Measurements from ENCODE around the gene ANXA4.

Gene ANXA4

GRCh38 chr2:69741575-69742321 lies at the start of gene ANXA4:
TSS of gene ANXA4 (plus strand) at chr2:69742134. CDS start at chr2:69781566, 39,432 bp downstream.
- DNase-seq (ENCODE audit: low read depth in 2 of 2) = peak; percentile 11 to 19

- peak; percentile 56 to 62 for DNase-seq (ENCODE audit: low read depth in 2 of 2)
These were observed 49.5 kb upstream of the ANXA4 start for GRCh38 chr2:69692424-69692823.

- DNase-seq (ENCODE audit: low read depth in 2 of 2) = no peak
These were observed 48.7 kb upstream of the ANXA4 start for GRCh38 chr2:69693059-69693774.

GRCh38 chr2:69693775-69694450 lies 48.0 kb upstream of the ANXA4 start:
- no peak for DNase-seq (ENCODE audit: low read depth in 2 of 2)

- DNase-seq (ENCODE audit: low read depth in 2 of 2) = peak; percentile 79 to 84
These were observed 46.8 kb upstream of the ANXA4 start for GRCh38 chr2:69694894-69695849.

GRCh38 chr2:69695850-69696216 lies 46.1 kb upstream of the ANXA4 start:
- DNase-seq (ENCODE audit: low read depth in 2 of 2) = no peak

GRCh38 chr2:69700381-69700780 lies 41.6 kb upstream of the ANXA4 start:
- no peak for DNase-seq (ENCODE audit: low read depth in 2 of 2)

GRCh38 chr2:69701100-69701945 lies 40.6 kb upstream of the ANXA4 start:
- no peak for DNase-seq (ENCODE audit: low read depth in 2 of 2)

GRCh38 chr2:69703189-69703588 lies 38.7 kb upstream of the ANXA4 start:
- no peak for DNase-seq (ENCODE audit: low read depth in 2 of 2)

GRCh38 chr2:69704446-69704845 lies 37.5 kb upstream of the ANXA4 start:
- DNase-seq (ENCODE audit: low read depth in 2 of 2) = no peak

- no peak for DNase-seq (ENCODE audit: low read depth in 2 of 2)
These were observed 32.6 kb upstream of the ANXA4 start for GRCh38 chr2:69709290-69709689.

GRCh38 chr2:69711971-69712370 lies 30.0 kb upstream of the ANXA4 start:
- DNase-seq (ENCODE audit: low read depth in 2 of 2) = no peak

GRCh38 chr2:69714024-69714423 lies 27.9 kb upstream of the ANXA4 start:
- no peak for DNase-seq (ENCODE audit: low read depth in 2 of 2)

- peak; percentile 34 to 45 for DNase-seq (ENCODE audit: low read depth in 2 of 2)
These were observed 27.3 kb upstream of the ANXA4 start for GRCh38 chr2:69714539-69715220.

- no peak for DNase-seq (ENCODE audit: low read depth in 2 of 2)
These were observed 26.0 kb upstream of the ANXA4 start for GRCh38 chr2:69715964-69716363.

- no peak for DNase-seq (ENCODE audit: low read depth in 2 of 2)
These were observed 25.3 kb upstream of the ANXA4 start for GRCh38 chr2:69716555-69717120.

- DNase-seq (ENCODE audit: low read depth in 2 of 2) = no peak
These were observed 24.7 kb upstream of the ANXA4 start for GRCh38 chr2:69717186-69717585.

- DNase-seq (ENCODE audit: low read depth in 2 of 2) = no peak
These were observed 24.1 kb upstream of the ANXA4 start for GRCh38 chr2:69717861-69718273.

- no peak for DNase-seq (ENCODE audit: low read depth in 2 of 2)
These were observed 23.5 kb upstream of the ANXA4 start for GRCh38 chr2:69718338-69718965.

Data from fibroblast of skin of left biceps (primary cell).